ENCODE data around the gene SERINC3.

The SERINC3 gene

GRCh38 chr20:44495257-44495656, 26.6 kb downstream of the SERINC3 start:
- TF ChIP-seq CTCF (IDR thresholded peaks at IDR 0.05; ENCODE audit: low read depth, low read length) = no peak
- no peak overlapping the region for H3K4me3 ChIP-seq (ENCODE audit: low read depth, low read length)

GRCh38 chr20:44494681-44495080, 27.2 kb downstream of the SERINC3 start:
- TF ChIP-seq CTCF (IDR thresholded peaks at IDR 0.05; ENCODE audit: low read depth, low read length) = no peak
- H3K4me3 ChIP-seq (ENCODE audit: low read depth, low read length) = no peak overlapping the region

- no peak for TF ChIP-seq CTCF (IDR thresholded peaks at IDR 0.05; ENCODE audit: low read depth, low read length)
- H3K4me3 ChIP-seq (ENCODE audit: low read depth, low read length) = no peak overlapping the region
Measured at GRCh38 chr20:44494266-44494665, 27.6 kb downstream of the SERINC3 start.

GRCh38 chr20:44491635-44492395, 30.1 kb downstream of the SERINC3 start:
- TF ChIP-seq CTCF (IDR thresholded peaks at IDR 0.05; ENCODE audit: low read depth, low read length) = no peak
- H3K4me3 ChIP-seq (ENCODE audit: low read depth, low read length) = no peak overlapping the region

GRCh38 chr20:44489931-44490330, 31.9 kb downstream of the SERINC3 start:
- TF ChIP-seq CTCF (IDR thresholded peaks at IDR 0.05; ENCODE audit: low read depth, low read length) = no peak
- no peak overlapping the region for H3K4me3 ChIP-seq (ENCODE audit: low read depth, low read length)

- TF ChIP-seq CTCF (IDR thresholded peaks at IDR 0.05; ENCODE audit: low read depth, low read length) = no peak
- no peak overlapping the region for H3K4me3 ChIP-seq (ENCODE audit: low read depth, low read length)
Measured at GRCh38 chr20:44489223-44489622, 32.6 kb downstream of the SERINC3 start.

- no peak overlapping the region for H3K4me3 ChIP-seq (ENCODE audit: low read depth, low read length)
- no peak for TF ChIP-seq CTCF (IDR thresholded peaks at IDR 0.05; ENCODE audit: low read depth, low read length)
Measured at GRCh38 chr20:44488551-44488950, 33.3 kb downstream of the SERINC3 start.

All from WI38 (cell line).